Left lobe of liver (tissue), 2 donors: ENCODE data around the gene TTN. TPM values are rescaled to one million over a fixed set of nuclear protein-coding genes. Genes with fewer than 3 reads are reported as not detected.
A peak's percentile ranks its signal among the peaks of the same experiment; 100 is the strongest.
"Not testable (repeated sequence)": the region's sequence is repeated elsewhere in the genome, so short reads cannot be mapped to it uniquely, and the experiment has no call there.

Experiments
- ATAC-seq: fragments of 200-7000 bp; cut with Tn5 transposase; one replicate; pipeline ENCODE4 v1.9.1; 2020; ENCODE audit warnings: mild to moderate bottlenecking, moderate library complexity
- DNase-seq: peaks from one replicate; pipeline ENCODE4 v3.0.0-alpha.2; 2020; ENCODE audit warnings: low spot score
- total RNA-seq: library from RNA; stranded (reverse); gene quantifications from one replicate; pipeline ENCODE4 v1.2.1, GENCODE V29; 2021
- donor health status: DM: no; HTN: no; CAD: no; lungs with moderate emphysema.
- donor health status: DM: no; HTN: yes; CAD: no.

TTN gene
- total RNA-seq, 1 donor from 2014 or later = 1.1 TPM

GRCh38 chr2:178550352-178550751 lies 256.9 kb downstream of the TTN start:
- DNase-seq = no peak

GRCh38 chr2:178542569-178542968 lies 264.7 kb downstream of the TTN start:
- DNase-seq = no peak

More at GRCh38 chr2:178550352-178550751, 256.9 kb downstream of the TTN start:
- ATAC-seq = no peak

DNA sequence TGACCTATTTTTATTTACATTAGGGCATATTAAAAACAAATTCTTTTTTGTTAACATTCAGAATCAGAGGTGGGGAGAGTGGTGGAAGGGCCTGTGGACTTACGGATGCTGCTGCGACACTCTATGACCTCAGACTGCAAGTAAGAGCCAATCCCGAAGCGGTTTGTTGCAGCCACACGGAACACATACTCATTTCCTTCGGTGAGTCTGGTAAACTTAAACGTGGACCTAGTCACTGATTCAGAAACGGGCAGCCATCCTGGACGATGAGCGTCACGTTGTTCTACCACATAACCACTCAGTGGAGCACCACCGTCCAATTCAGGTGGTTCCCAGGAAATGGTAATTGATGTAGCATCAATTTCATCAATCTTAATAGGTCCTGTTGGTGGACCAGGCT lies 265.1 kb downstream of the TTN start:
- ATAC-seq (no peak), DNase-seq (no peak)

More at GRCh38 chr2:178542569-178542968, 264.7 kb downstream of the TTN start:
- ATAC-seq = no peak

GRCh38 chr2:178536037-178536436 lies 271.2 kb downstream of the TTN start:
- ATAC-seq (no peak), DNase-seq (no peak)

GRCh38 chr2:178531168-178531567 lies 276.1 kb downstream of the TTN start:
- ATAC-seq = no peak

GRCh38 chr2:178530625-178531142 lies 276.5 kb downstream of the TTN start:
- DNase-seq = no peak
- ATAC-seq = peak; percentile 38

More at GRCh38 chr2:178531168-178531567, 276.1 kb downstream of the TTN start:
- DNase-seq = no peak

GRCh38 chr2:178530131-178530530 lies 277.1 kb downstream of the TTN start:
- no peak for DNase-seq
- ATAC-seq = no peak

- ATAC-seq = no peak
- DNase-seq = no peak
These were observed 278.0 kb downstream of the TTN start for GRCh38 chr2:178529194-178529593.

- DNase-seq (no peak), ATAC-seq (no peak)
These were observed 278.6 kb downstream of the TTN start for GRCh38 chr2:178528647-178529046.

DNA sequence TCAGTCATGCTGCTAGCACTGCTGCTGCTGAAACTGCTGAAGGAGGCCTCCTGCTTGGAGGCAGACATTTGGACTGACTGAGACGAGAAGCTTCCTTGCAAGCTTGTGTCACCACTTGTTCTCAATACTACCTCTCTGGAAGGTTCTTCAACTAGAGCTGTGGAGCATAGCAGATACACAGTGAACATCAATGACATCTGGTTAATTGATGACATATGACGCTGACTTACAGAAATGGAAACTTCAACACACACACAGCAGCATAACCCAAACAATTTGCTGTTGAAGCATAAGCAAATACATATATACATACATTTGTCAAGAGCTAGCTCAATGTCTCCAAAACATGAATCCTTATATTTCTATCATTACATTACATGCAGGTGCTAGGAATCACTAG lies 279.6 kb downstream of the TTN start:
- ATAC-seq = no peak
- no peak for DNase-seq

DNA sequence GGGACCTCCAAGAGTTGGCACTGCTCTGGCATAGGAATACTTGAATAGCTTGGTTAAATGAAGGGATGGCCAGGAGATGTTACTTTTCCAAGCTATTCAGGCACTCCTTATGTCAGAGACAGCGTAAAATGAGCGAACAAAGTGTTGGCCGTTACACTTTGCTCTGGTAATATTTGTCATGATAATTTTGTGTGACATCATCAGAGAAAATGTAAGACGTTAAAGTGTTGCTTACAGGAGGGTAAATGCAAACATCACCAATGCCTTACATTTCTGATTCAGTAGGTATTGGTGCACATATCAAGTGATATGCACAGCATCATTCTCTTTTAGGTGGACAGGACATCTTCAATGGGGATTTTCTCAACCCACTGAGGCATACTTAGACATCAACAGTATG lies 281.0 kb downstream of the TTN start:
- no peak for ATAC-seq
- DNase-seq = no peak

DNA sequence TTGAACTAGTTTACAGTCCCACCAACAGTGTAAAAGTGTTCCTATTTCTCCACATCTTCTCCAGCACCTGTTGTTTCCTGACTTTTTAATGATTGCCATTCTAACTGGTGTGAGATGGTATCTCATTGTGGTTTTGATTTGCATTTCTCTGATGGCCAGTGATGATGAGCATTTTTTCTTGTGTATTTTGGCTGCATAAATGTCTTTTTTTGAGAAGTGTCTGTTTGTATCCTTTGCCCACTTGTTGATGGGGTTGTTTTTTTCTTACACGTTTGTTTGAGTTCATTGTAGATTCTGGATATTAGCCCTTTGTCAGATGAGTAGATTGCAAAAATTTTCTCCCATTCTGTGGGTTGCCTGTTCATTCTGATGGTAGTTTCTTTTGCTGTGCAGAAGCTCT lies 281.8 kb downstream of the TTN start:
- not testable (repeated sequence) for DNase-seq, ATAC-seq

DNA sequence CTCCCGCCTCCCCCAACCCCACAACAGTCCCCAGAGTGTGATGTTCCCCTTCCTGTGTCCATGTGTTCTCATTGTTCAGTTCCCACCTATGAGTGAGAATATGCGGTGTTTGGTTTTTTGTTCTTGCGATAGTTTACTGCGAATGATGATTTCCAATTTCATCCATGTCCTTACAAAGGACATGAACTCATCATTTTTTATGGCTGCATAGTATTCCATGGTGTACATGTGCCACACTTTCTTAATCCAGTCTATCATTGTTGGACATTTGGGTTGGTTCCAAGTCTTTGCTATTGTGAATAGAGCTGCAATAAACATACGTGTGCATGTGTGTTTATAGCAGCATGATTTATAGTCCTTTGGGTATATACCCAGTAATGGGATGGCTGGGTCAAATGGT lies 282.2 kb downstream of the TTN start:
- not testable (repeated sequence) for ATAC-seq, DNase-seq

GRCh38 chr2:178523596-178524134 lies 283.6 kb downstream of the TTN start:
- ATAC-seq (peak; percentile 29), DNase-seq (no peak)

- DNase-seq (peak; percentile 79), ATAC-seq (peak; percentile 97)
These were observed 284.1 kb downstream of the TTN start for GRCh38 chr2:178522950-178523595.

GRCh38 chr2:178521304-178522150 lies 285.7 kb downstream of the TTN start:
- DNase-seq = no peak
- no peak for ATAC-seq

GRCh38 chr2:178517496-178517895 lies 289.7 kb downstream of the TTN start:
- ATAC-seq (no peak), DNase-seq (no peak)

- DNase-seq = no peak
- ATAC-seq = no peak
These were observed 292.6 kb downstream of the TTN start for GRCh38 chr2:178514664-178515063.

DNA sequence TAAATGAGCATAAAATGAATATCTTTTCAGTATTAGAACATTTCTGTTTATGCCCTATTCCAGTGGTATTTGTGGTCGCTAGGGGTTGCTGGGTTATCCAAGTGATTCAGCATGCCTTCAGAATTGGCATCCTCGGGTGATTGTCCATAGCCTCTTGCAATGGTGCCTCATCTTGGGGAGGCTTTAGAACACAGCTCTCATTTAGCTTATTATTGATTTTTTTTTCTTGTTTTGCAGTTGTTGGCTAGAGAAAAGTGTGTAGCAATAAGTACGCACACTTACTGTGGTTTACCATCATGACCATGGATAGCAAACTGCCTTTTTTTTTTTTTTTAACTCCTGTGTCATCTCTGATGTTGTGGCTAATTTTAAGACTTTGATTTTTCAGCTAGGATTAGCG lies 293.3 kb downstream of the TTN start:
- no peak for DNase-seq
- ATAC-seq = peak; percentile 45

- ATAC-seq = no peak
- DNase-seq = no peak
These were observed 294.7 kb downstream of the TTN start for GRCh38 chr2:178512484-178512883.

- no peak for ATAC-seq
- no peak for DNase-seq
These were observed 296.8 kb downstream of the TTN start for GRCh38 chr2:178510384-178510783.

DNA sequence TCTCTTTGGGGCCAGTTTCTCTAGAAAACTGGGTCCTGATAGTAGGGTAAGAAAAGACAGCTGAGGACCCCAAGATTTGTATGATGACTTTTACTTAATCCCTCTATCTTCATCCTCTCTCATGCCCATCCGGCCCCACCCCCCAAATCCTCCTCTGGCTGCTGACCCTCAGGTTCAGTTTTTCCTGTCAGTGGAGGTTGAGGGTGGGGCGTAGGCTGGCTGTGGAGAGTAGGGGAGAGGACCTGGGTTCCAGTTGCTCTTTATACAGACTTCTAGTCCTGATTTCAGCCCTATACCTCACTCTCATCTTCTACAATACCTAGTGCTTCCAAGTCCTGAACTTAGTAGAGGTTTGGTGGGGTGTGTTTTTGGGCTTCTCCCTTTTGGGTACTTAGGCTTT lies 298.6 kb downstream of the TTN start:
- DNase-seq = no peak
- ATAC-seq = no peak
